OCI-LY7 (cell line): ENCODE measurements around the gene CPB2.

Experiments used
- CTCF ChIP-seq: fragments of 200-600 bp; sonication (generic); conservative IDR thresholded peaks from 2 replicates; pipeline ENCODE4 v1.5.1; 2014; ENCODE audit warnings: mild to moderate bottlenecking, antibody characterized with exemption, low read length, moderate library complexity, mixed read lengths
- EZH2phosphoT487 ChIP-seq: fragments of 200-600 bp; sonication (generic); IDR thresholded peaks from 2 replicates; pipeline ENCODE4 v1.6.1; 2018; ENCODE audit warnings: low read depth, borderline replicate concordance, mild to moderate bottlenecking, mixed run types, antibody characterized with exemption, low read length, moderate library complexity, mixed read lengths

GRCh38 chr13:46146898-46147297, 42.1 kb upstream of the CPB2 start:
- no peak for TF ChIP-seq CTCF
- no peak for TF ChIP-seq EZH2phosphoT487
